NCI-H2029 treated with DMSO at 0.1 percent for 48 hours (cell line): ENCODE results near the gene PDILT.
"Not testable (repeated sequence)": the region's sequence is repeated elsewhere in the genome, so short reads cannot be mapped to it uniquely, and the experiment has no call there.

Experiments
- DNase-seq: peaks from one replicate; lab custom pipeline; 2025; lab: John Stamatoyannopoulos, UW

PDILT gene

DNA sequence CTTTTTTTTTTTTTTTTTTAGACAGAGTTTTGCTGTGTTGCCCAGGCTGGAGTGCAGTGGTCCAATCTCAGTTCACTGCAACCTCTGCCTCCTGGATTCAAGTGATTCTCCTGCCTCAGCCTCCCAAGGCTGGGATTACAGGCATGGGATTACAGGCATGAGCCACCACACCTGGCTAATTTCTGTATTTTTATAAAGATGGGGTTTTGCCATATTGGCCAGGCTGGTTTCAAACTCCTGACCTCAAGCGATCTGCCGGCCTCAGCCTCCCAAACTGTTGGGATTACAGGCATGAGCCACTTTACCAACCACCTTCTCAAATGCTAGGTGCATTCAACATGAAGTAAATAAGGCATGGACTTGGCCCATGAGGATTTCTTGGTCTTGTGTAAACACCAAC is 83.5 kb downstream of the PDILT start:
- DNase-seq: not testable (repeated sequence)

DNA sequence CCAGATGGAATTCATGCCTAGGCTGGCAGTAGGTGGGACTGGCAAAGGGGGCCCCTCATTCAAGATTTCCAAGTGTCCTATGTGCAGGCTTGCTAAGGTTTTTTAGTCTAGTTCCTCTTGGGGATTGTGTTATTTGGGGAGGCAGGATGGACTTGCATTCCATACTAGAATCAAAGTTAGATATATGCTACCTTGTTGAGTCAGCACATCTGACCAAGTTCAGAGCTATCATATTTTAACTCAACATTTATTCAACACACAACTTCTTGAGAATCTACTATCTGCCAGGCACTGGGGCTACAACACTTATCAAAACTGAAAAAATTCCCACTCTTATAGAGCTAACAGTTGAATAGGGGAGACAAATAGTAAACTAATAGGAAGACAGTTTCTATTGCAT is 83.9 kb downstream of the PDILT start:
- no peak for DNase-seq

DNA sequence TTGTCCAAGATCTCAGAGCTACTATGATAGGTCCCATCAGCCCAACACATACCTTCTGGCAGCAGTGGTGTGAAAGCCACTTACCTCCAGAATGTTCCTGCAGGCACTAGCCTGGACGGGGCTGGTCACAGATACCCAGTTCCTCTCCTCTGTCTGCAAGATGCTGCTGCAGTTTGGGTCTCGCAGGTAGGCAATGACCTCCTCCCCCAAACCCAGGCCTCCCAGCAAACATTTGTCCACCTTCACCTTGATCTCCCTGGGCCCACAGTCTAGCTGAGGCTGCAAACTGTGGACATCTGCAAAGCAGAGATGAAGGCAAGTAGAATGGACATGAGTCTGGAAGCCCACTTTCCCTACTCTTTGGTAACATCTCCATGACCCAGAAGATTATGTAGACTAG is 84.4 kb downstream of the PDILT start:
- DNase-seq: no peak

DNA sequence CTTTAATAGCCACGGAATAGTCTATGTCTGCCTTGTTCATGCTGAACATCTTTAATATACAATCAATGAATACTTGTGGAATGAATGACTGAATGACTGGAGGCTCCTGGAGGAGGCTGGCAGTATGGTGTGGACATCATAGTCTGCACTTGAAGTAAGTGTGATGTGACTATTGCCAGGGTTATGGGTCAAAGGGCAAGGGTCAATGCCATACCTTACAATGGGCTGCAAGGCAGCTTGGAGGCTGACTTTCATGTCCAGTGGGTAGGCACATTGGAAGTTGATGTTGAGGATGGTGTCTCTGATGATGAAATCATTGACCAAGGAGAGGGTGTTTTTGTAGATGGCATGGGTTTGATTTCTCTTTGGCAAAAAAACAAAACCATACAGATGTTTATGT is 85.1 kb downstream of the PDILT start:
- DNase-seq: no peak

DNA sequence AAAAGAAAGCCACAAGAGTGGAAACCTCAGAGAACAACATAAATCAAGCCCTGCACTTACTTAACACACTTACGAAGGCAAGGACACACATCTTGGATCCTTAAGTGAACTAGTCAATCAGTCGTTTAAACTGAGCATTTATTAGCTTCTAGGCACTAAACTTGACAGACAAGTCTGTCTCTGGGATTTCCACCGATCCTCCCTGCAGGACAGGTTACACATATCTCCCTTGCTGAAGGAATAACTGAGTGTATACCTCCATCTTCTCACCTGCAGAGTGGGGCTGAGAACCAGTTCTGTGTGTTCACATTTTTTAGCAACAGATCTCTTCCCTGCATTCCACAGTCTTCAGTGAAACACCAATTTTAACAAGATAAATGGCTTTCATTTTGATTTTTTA is 86.1 kb downstream of the PDILT start:
- DNase-seq: no peak

DNA sequence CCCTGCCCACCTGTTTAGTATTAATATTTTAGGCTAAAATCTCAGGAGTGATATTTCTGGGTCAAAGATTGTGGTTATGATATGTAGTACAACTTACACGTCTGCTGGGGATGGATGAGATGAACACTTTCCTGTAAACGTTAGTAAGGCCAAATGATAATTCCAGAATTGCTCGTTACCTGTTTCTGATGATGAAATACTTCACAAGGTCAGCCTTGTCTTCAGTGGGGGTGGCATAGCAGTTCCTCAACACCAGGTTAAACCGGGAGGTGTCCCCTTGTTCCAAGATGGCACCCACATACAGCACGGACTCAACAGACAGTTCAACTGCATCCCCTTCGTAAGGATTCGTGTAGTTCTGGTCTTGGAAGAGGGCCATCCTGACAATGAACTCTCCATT is 86.5 kb downstream of the PDILT start:
- no peak for DNase-seq

DNA sequence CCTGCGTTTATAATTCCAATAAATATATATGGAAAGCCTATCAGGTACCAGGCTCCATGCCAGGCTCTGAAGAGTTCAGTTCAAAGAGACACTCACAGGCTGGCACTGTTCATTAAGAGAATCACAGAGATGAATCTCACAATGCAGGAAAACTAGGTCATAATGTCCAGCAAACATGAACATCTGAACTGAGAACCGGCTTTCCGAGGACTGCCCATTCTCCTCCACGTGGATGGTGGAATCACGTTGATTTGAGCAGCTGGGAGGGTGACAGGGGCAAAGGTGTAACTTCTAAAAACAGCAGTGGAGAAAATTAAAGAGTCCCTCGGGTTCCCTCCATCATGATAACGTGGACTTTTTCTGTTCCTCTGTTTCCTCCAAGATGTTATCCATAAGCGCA is 87.4 kb downstream of the PDILT start:
- no peak for DNase-seq

DNA sequence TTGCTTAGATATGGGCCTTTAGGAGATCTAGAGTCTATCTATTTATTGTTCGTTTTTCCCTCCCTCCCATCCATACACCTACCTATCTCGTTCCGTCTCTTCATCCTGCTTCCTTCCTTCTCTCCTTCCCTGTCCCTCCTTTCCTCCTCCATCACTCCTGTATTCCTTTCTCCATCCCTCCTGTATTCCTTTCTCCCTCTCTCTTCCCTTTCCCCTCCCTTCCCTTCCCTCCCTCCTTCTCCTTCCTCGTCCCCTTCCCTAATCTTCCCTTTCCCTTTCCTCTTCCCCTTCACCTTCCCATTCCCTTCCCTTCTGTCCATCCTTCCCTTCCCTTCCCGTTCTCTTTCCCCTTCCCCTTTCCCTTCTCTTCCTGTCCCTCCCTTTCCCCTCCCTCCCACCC is 87.8 kb downstream of the PDILT start:
- no peak for DNase-seq

DNA sequence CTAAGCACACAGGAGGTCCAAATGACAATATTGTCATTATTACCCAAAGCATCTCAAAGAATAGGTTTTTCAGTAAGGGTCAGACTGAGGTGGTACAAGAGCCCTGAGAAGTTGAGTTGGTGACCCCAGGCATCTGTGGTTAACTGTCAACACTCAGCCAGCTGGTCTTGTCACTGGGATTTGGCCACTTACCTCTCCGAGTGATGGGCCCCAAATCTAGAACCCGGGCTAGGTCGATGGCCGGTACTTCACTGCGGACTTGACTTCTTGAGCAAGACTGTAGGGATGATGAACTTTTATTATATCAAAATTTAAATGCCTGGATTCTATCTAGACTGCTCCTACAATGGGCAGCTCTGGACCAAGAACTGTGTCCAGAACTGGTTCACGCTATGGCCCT is 88.8 kb downstream of the PDILT start:
- no peak for DNase-seq

DNA sequence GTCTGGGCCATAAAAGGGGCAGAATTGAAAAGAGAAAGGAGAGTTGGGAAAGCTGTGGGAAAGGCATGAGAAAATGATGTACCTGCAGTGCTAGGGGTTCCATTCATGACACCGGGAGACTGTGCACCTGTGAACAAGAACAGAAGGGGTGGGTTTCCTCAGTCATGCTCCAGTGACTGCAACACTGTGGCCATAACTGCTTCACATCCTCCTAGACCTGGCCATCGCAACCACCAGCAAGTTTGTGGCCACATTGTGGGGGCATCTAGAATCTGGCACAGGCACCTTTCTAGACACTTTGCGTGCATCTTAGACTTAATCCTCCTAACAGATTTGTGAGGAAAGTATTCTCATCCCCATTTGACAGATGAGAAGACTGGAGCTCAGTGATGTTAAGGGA is 90.0 kb downstream of the PDILT start:
- DNase-seq: no peak

DNA sequence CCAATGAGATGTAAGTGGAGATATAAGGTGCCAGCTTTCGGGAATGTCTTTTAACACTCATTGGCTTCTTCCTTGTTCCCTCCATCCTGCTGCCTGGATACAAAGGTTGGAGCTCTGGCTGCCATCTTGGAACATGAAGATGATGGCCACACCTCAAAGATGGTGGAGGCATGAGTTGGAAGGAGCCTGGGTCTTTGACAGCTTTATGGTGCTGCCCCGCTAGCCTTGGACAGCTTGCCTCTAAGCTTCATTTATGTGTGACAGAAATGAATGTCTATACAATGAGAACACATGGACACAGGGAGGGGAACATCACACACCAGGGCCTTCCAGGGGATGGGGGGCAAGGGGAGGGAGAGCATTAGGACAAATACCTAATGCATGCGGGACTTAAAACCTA is 90.8 kb downstream of the PDILT start:
- DNase-seq: no peak

DNA sequence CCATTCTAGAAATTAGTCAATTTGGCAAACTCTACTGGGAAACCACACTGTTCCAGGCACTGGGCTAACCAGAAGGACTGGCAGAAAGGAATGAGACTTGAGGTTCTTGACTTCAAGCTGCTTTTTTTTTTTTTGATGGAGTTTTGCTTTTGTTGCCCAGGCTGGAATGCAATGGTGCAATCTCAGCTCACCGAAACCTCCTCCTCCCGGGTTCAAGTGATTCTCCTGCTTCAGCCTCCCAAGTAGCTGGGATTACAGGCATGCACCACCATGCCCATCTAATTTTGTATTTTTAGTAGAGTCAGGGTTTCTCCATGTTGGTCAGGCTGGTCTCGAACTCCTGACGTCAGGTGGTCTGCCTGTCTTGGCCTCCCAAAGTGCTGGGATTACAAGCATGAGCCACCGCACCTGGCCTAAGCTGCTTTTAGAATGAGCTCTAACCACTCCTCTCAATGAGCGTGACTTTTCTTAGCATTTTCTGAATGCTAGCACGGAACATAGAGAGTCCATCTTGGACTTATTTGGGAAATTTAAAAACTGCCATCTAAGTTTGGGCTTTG is 91.9 kb downstream of the PDILT start:
- not testable (repeated sequence) for DNase-seq

DNA sequence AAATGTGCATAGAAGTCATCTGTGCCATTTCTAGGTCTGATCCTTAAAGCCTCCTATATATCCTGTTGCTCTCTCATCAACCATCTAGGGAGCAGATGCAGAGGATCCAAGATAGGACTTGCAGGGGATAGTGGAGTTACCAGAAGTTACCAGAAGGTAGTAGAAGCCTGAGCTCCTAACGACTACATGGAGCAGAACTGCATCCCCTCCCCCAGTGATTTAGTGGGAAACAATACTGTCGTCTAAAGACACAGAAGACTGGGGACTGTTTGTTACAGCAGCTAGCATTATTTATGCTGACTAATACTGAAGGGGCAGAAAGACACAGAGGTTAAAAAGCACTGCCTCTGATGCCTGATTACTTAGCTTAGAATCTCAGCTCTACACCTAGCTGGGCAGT is 93.0 kb downstream of the PDILT start:
- DNase-seq: no peak

DNA sequence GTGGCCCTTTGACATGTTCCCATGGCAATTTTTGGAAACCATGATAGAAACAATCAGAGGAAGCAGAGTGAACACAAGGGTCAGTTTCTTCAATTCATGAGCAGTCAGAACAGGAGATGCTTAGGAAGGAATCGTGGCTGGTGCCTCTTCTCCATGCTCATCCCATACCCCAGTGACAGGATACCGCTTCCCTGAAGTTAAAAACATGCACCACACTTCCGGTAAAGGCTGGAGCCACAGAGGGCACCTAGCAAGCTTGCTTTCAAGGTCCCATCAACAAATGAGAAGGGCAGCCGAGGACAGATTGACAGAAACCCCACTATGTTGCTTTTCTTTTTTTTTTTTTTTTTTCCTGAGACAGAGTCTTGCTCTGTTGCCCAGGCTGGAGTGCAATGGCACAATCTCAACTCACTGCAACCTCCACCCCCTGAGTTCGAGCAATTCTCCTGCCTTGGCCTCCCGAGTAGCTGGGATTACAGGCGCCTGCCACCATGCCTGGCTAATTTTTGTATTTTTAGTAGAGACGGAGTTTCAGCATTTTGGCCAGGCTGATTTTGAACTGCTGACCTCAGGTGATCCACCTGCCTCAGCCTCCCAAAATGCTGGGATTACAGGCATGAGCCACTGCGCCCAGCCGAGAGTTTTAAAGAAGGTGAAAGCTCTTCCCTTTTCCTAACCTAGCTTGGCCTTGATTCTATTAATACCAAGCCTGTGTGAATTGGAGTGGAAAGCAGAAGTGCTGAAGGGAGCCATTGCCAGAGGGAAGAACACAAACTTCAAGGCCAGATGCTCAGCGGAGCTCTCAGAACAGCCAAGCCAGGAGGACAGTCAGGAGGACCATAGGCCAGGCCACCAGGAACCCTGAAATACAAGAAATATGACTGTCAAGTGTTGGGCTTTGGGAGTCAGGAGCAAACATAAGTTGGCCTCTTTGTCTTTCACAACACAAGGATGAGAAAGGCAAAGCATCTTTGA is 93.8 kb downstream of the PDILT start:
- no peak for DNase-seq

DNA sequence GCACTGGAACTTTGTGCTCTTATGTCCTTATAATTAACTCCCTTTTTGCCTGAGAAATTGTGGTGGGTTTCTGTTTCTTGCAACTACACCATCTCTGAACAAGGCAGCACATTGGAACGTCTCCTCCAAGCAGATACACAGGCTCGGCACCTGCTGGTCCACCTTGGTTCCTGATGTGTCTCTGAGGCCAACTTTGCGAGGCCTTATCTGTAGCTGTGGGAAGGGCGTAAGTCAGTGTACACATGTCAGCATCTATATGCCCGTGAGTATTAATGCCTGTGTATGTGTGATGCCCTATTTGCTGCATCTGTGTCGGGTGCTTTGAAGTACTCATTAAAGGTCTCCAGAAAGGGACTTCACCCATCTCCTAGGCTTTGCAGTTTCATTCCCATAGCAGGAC is 94.8 kb downstream of the PDILT start:
- DNase-seq: no peak
